ENCODE results near the gene WARS2. TPM values are rescaled to one million over a fixed set of nuclear protein-coding genes. Genes with fewer than 3 reads are reported as not detected.

Gene WARS2
- total RNA-seq, 4 donors from 2014 or later: 4.6 to 18.6 (median 10.3) TPM

DNA sequence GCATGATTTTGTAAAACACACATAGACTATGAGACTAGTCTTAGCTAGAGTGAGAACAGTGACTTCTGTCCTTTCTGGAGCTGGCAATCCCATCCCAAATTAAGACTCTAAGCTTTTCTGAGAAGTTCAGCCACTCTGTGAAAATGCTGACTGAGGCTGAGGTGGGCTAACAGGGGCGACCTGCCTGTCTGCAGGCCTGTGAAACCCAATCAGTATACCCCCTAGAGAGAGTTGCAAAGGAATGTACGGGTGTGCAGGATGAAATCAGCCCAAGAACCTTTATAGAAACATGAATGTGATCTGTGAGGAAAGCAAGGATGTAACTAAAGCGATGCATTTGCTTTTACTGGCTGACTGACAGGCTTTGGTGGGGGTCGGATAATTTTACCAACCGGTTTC is 136.3 kb downstream of the WARS2 start:
- intact Hi-C loops (cut with DNase I; ENCODE audit: low total_unique reads): loop anchor here (10.0 kb wide), 1 partner anchor 849 kb away; no protein-coding TSS in a partner anchor
- H3K36me3 ChIP-seq: no peaks in the 10 kb centered on the region
- H3K4me1 ChIP-seq: peaks cover 9 to 48% (median 37%) of the 10 kb centered on the region in 4 donors
- in situ Hi-C loops (cut with MboI; ENCODE audit: low pct_ligation_motif_present in 1 of 4, low pct_unique_long_range_greater_than_20kb in 1 of 4, low sequenced_read_pairs in 3 of 4): loop anchor here in 2 of 4 donors (25.0 kb wide), 1 partner anchor 842 kb away; no protein-coding TSS in a partner anchor
- DNase-seq: no peak
- no peak for TF ChIP-seq POLR2A (IDR thresholded peaks at IDR 0.05)
- TF ChIP-seq, protein P1, sequence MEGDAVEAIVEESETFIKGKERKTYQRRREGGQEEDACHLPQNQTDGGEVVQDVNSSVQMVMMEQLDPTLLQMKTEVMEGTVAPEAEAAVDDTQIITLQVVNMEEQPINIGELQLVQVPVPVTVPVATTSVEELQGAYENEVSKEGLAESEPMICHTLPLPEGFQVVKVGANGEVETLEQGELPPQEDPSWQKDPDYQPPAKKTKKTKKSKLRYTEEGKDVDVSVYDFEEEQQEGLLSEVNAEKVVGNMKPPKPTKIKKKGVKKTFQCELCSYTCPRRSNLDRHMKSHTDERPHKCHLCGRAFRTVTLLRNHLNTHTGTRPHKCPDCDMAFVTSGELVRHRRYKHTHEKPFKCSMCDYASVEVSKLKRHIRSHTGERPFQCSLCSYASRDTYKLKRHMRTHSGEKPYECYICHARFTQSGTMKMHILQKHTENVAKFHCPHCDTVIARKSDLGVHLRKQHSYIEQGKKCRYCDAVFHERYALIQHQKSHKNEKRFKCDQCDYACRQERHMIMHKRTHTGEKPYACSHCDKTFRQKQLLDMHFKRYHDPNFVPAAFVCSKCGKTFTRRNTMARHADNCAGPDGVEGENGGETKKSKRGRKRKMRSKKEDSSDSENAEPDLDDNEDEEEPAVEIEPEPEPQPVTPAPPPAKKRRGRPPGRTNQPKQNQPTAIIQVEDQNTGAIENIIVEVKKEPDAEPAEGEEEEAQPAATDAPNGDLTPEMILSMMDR (IDR thresholded peaks at IDR 0.05): no peak
- no peak overlapping the region for H3K27ac ChIP-seq
- H3K9me3 ChIP-seq: no peaks in the 10 kb centered on the region
- peaks cover 100% of the 10 kb centered on the region for H3K27me3 ChIP-seq
- H3K4me3 ChIP-seq: no peak overlapping the region
- 40 to 42% methylated on average over 4 to 5 of the region's 5 CpGs for WGBS, 2 donors (ENCODE audit: low coverage in 1 of 2)

DNA sequence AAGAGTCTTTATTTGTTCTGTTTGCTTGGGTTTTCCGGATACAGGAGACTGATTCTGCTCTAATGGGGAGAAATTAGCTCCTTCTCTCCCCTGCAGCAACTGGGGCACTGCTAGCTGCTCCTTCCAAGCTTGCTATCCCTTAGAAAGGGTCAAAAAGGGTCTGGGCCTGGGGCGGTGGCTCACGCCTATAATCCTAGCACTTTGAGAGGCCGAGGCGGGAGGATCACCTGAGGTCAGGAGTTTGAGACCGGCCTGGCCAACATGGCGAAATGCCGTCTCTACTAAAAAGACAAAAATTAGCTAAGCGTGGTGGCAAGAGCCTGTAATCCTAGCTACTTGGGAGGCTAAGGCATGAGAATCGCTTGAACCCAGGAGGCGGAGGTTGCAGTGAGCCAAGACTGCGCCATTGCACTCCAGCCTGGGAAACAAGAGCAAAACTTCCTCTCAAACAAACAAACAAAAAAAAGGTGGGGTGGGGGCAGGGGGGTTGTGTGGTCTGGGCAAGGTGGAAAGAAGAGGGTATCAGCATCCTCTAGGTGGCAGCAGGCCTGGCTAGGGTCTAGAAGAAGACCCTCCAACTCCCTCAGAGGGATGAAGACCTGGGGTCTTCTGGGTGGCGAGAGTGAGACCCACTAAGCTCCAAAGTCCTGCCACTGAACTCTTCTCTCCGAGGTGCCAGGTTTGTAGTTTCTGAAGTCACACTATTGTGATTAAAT is 136.9 kb downstream of the WARS2 start:
- WGBS, 2 donors (ENCODE audit: low coverage in 1 of 2): 64 to 67% methylated on average over 3 to 14 of the region's 14 CpGs
- DNase-seq: no peak
- H3K4me3 ChIP-seq: no peak overlapping the region
- H3K9me3 ChIP-seq: no peaks in the 10 kb centered on the region
- H3K27ac ChIP-seq: no peak overlapping the region
- peaks cover 100% of the 10 kb centered on the region for H3K27me3 ChIP-seq
- in situ Hi-C loops (cut with MboI; ENCODE audit: low pct_ligation_motif_present in 1 of 4, low pct_unique_long_range_greater_than_20kb in 1 of 4, low sequenced_read_pairs in 3 of 4) (loop anchor here in 2 of 4 donors (25.0 kb wide), 1 partner anchor 841 kb away; no protein-coding TSS in a partner anchor), intact Hi-C loops (cut with DNase I; ENCODE audit: low total_unique reads) (loop anchor here (10.0 kb wide), 1 partner anchor 849 kb away; no protein-coding TSS in a partner anchor)
- H3K4me1 ChIP-seq: peaks cover 9 to 43% (median 34%) of the 10 kb centered on the region in 4 donors
- TF ChIP-seq POLR2A (IDR thresholded peaks at IDR 0.05) (no peak), EP300 (IDR thresholded peaks at IDR 0.05; ENCODE audit: low read depth) (no peak), POLR2AphosphoS5 (IDR thresholded peaks at IDR 0.05) (no peak)
- TF ChIP-seq, protein P1 (IDR thresholded peaks at IDR 0.05): no peak
- H3K36me3 ChIP-seq: no peaks in the 10 kb centered on the region

DNA sequence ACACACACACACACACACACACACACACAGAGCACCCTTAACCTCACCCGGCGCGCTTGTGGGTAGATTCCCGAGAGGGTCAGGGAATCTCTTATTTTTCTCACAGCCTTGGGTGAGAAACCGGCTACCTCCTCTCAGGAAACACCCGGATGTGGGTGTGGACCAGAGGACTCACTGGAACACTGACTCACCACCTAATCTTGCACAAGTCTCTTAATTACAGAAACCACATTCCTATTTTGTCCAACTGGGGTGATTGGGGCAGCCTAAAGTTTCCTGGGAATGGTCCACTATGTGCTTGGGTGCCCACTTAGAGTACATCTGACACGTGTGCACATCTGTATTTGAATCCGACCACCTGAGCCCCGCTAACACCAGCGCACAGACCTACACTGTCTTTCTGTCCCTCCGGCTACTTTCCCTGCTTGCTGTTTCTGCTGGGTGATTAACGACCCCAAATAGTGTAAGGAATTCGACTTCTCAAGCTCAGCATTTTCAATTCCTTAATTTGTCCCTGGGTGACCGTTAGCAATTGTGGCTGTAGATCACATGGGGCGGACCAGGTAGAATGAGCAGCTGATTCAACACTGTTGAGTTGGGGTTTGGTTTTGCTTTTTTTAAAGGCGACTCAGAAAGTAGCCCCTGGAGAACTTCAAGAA is 138.3 kb downstream of the WARS2 start:
- Histone ChIP-seq H3K4me3 (no peak overlapping the region), H3K27ac (no peak overlapping the region), H3K27me3 (peaks cover 100% of the 10 kb centered on the region), H3K9me3 (no peaks in the 10 kb centered on the region), H3K4me1 (peaks cover 0 to 29% (median 23%) of the 10 kb centered on the region in 4 donors), H3K36me3 (no peaks in the 10 kb centered on the region)
- in situ Hi-C loops (cut with MboI; ENCODE audit: low pct_ligation_motif_present in 1 of 4, low pct_unique_long_range_greater_than_20kb in 1 of 4, low sequenced_read_pairs in 3 of 4): loop anchor here in 2 of 4 donors (25.0 kb wide), 1 partner anchor 840 kb away; no protein-coding TSS in a partner anchor
- WGBS, 2 donors (ENCODE audit: low coverage in 1 of 2): 2 to 22% methylated on average over 6 to 15 of the region's 16 CpGs
- DNase-seq: no peak
- TF ChIP-seq EP300 (IDR thresholded peaks at IDR 0.05; ENCODE audit: low read depth) (no peak), POLR2A (IDR thresholded peaks at IDR 0.05) (no peak)
- TF ChIP-seq, protein P1 (IDR thresholded peaks at IDR 0.05): no peak
- intact Hi-C loops (cut with DNase I; ENCODE audit: low total_unique reads): loop anchor here (10.0 kb wide), 1 partner anchor 847 kb away; no protein-coding TSS in a partner anchor
